ENCODE data around the gene MOXD1.

MOXD1 gene

DNA sequence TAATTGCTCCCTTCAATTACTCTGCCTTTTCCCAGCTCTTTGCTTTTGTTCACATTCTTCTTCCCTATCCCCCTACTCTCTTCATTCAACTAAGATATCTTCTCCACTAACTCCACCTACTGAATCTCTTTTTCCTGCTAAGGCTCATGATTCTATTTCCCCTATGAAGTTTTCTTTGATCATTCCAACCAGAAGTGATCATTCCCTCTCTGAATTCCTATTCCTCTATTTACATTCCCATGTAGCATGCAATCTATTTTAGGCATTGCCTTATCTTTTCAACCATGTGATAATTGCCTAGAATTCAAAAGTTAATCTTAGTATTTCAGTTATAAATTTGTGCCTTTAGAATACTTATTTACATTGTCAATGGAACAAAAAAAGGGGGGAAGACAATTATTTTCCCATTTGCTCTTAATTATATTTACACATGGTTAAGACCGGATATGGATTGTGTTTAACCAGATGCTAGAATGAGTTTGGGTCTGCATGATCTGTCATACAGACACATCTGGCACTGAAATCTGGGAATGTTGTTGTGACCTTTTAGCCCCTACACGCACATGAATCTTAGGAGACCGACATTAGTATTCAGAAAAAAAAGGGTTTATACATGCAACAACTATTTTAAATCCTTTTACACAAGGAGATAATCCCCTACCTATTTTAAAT lies 20.8 kb downstream of the MOXD1 start:
- Histone ChIP-seq H3K4me2 (ENCODE audit: low read depth, low read length, poor library complexity, severe bottlenecking) (no peak overlapping the region), H3F3A (ENCODE audit: insufficient read depth) (no peaks in the 10 kb centered on the region), H3K4me3 (ENCODE audit: insufficient read depth, low read length, poor library complexity, severe bottlenecking) (no peak overlapping the region), H3K27ac (ENCODE audit: low read depth, low read length) (no peak overlapping the region), H3K9ac (ENCODE audit: low read length) (no peak overlapping the region), H4K20me1 (ENCODE audit: low read depth, low read length) (no peaks in the 10 kb centered on the region), H3K9me3 (ENCODE audit: insufficient read depth, low read length) (no peaks in the 10 kb centered on the region), H2AFZ (ENCODE audit: low read depth, low read length, severe bottlenecking) (no peak overlapping the region), H3K79me2 (ENCODE audit: insufficient read depth, low read length) (no peaks in the 10 kb centered on the region), H3K36me3 (ENCODE audit: low read length) (no peaks in the 10 kb centered on the region), H3K9me2 (replicated peaks; ENCODE audit: insufficient read depth, low read length) (no peaks in the 10 kb centered on the region), H3K27me3 (ENCODE audit: low read length) (0 out of 2 replicates have a peak, but pooled peaks cover 2% of the 10 kb centered on the region)
- TF ChIP-seq EZH2phosphoT487 (conservative IDR thresholded peaks at IDR 0.05; ENCODE audit: low read length) = no peak
- TF ChIP-seq, protein P1, sequence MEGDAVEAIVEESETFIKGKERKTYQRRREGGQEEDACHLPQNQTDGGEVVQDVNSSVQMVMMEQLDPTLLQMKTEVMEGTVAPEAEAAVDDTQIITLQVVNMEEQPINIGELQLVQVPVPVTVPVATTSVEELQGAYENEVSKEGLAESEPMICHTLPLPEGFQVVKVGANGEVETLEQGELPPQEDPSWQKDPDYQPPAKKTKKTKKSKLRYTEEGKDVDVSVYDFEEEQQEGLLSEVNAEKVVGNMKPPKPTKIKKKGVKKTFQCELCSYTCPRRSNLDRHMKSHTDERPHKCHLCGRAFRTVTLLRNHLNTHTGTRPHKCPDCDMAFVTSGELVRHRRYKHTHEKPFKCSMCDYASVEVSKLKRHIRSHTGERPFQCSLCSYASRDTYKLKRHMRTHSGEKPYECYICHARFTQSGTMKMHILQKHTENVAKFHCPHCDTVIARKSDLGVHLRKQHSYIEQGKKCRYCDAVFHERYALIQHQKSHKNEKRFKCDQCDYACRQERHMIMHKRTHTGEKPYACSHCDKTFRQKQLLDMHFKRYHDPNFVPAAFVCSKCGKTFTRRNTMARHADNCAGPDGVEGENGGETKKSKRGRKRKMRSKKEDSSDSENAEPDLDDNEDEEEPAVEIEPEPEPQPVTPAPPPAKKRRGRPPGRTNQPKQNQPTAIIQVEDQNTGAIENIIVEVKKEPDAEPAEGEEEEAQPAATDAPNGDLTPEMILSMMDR (IDR thresholded peaks at IDR 0.05; ENCODE audit: insufficient read depth, low read length, poor library complexity, severe bottlenecking) = no peak

DNA sequence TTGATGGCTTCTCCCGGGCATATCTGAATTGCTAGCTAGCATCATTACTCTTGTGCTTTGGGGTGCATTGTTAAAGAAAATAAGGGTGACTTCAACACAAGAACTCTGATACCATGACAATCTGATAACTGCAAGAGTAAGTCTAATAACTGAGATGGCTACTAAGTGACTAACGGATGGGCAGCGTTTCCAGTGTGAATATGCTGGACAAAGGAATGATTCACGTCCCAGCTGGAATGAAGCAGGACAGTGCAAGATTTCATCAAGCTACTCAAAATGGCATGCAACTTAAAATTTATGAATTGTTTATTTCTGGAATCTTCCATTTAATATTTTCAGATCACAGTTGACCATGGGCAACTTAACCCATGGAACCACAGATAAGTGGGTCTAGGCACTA lies 31.7 kb downstream of the MOXD1 start:
- Histone ChIP-seq H3K9me2 (replicated peaks; ENCODE audit: insufficient read depth, low read length) (no peaks in the 10 kb centered on the region), H3K36me3 (ENCODE audit: low read length) (no peaks in the 10 kb centered on the region), H4K20me1 (ENCODE audit: low read depth, low read length) (no peaks in the 10 kb centered on the region), H3K4me2 (ENCODE audit: low read depth, low read length, poor library complexity, severe bottlenecking) (no peak overlapping the region), H3K79me2 (ENCODE audit: insufficient read depth, low read length) (no peaks in the 10 kb centered on the region), H3K27me3 (ENCODE audit: low read length) (no peaks in the 10 kb centered on the region), H2AFZ (ENCODE audit: low read depth, low read length, severe bottlenecking) (no peak overlapping the region), H3K9ac (ENCODE audit: low read length) (no peak overlapping the region), H3K4me3 (ENCODE audit: insufficient read depth, low read length, poor library complexity, severe bottlenecking) (no peak overlapping the region), H3K27ac (ENCODE audit: low read depth, low read length) (no peak overlapping the region), H3F3A (ENCODE audit: insufficient read depth) (no peaks in the 10 kb centered on the region), H3K9me3 (ENCODE audit: insufficient read depth, low read length) (no peaks in the 10 kb centered on the region)
- no peak for TF ChIP-seq EZH2phosphoT487 (conservative IDR thresholded peaks at IDR 0.05; ENCODE audit: low read length)
- TF ChIP-seq, protein P1 (IDR thresholded peaks at IDR 0.05; ENCODE audit: insufficient read depth, low read length, poor library complexity, severe bottlenecking) = no peak

DNA sequence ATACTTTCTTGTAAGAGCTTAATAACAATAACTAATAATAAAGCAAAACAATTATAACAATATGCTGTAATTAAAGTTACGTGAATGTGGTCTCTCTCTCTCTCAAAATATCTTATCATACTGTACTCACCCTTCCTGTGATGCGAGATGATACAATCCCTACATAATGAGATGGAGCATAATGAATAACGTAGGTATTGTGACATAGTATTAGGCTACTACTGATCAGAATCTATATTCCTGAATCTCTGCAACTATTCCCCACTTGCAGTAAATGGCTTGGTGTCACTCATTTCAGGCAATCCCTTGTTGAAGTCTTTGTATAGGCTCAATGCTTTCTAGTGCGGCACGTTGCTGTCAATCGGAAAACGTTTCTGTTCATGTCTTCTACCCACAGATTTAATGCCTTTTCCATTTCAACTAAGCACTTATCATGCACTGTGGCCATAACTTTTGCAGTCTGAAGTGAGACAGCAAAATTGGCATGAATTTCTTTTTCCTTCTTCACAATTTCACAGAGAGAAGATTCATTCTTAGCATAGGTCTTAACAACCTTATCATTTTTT lies 32.3 kb downstream of the MOXD1 start:
- Histone ChIP-seq H4K20me1 (ENCODE audit: low read depth, low read length) (no peaks in the 10 kb centered on the region), H3K27me3 (ENCODE audit: low read length) (no peaks in the 10 kb centered on the region), H3K4me2 (ENCODE audit: low read depth, low read length, poor library complexity, severe bottlenecking) (no peak overlapping the region), H3K27ac (ENCODE audit: low read depth, low read length) (no peak overlapping the region), H3K9ac (ENCODE audit: low read length) (no peak overlapping the region), H3K9me3 (ENCODE audit: insufficient read depth, low read length) (no peaks in the 10 kb centered on the region), H3F3A (ENCODE audit: insufficient read depth) (no peaks in the 10 kb centered on the region), H3K79me2 (ENCODE audit: insufficient read depth, low read length) (no peaks in the 10 kb centered on the region), H2AFZ (ENCODE audit: low read depth, low read length, severe bottlenecking) (no peak overlapping the region), H3K9me2 (replicated peaks; ENCODE audit: insufficient read depth, low read length) (no peaks in the 10 kb centered on the region), H3K4me3 (ENCODE audit: insufficient read depth, low read length, poor library complexity, severe bottlenecking) (no peak overlapping the region), H3K36me3 (ENCODE audit: low read length) (no peaks in the 10 kb centered on the region)
- TF ChIP-seq, protein P1 (IDR thresholded peaks at IDR 0.05; ENCODE audit: insufficient read depth, low read length, poor library complexity, severe bottlenecking) = no peak

All from SU-DHL-6 (cell line).